Vagina (tissue), 2 donors: ENCODE measurements around the gene LRRFIP1.

Experiments used
- POLR2A ChIP-seq, 2 donors: fragments of 450-650 bp; IDR thresholded peaks; one replicate each; pipeline ENCODE4 v1.6.1; 2017; ENCODE audit warnings: antibody characterized with exemption in 2 of 2, mild to moderate bottlenecking in 2 of 2, moderate library complexity in 2 of 2
- TF ChIP-seq, protein P1 (sequence below), 3 experiments: fragments of 450-650 bp in 2 of 3; fragments of 200-600 bp in 1 of 3; sonication (generic) in 1 of 3; IDR thresholded peaks; one replicate each; pipeline ENCODE4 v1.5.1; 2017 to 2019; ENCODE audit warnings: antibody characterized with exemption in 3 of 3, mild to moderate bottlenecking in 2 of 3, moderate library complexity in 2 of 3

- TF ChIP-seq, protein P1, sequence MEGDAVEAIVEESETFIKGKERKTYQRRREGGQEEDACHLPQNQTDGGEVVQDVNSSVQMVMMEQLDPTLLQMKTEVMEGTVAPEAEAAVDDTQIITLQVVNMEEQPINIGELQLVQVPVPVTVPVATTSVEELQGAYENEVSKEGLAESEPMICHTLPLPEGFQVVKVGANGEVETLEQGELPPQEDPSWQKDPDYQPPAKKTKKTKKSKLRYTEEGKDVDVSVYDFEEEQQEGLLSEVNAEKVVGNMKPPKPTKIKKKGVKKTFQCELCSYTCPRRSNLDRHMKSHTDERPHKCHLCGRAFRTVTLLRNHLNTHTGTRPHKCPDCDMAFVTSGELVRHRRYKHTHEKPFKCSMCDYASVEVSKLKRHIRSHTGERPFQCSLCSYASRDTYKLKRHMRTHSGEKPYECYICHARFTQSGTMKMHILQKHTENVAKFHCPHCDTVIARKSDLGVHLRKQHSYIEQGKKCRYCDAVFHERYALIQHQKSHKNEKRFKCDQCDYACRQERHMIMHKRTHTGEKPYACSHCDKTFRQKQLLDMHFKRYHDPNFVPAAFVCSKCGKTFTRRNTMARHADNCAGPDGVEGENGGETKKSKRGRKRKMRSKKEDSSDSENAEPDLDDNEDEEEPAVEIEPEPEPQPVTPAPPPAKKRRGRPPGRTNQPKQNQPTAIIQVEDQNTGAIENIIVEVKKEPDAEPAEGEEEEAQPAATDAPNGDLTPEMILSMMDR (IDR thresholded peaks at IDR 0.05), result no peak
- no peak for TF ChIP-seq POLR2A (IDR thresholded peaks at IDR 0.05)
Observed at GRCh38 chr2:237747189-237747588, 119.8 kb downstream of the LRRFIP1 start.
